ENCODE data around the gene TSPO.

GRCh38 chr22:43157874-43158546 lies 6.7 kb downstream of the TSPO start:
- TF ChIP-seq POLR2A (IDR thresholded peaks at IDR 0.05) (no peak), CTCF (IDR thresholded peaks at IDR 0.05) (no peak)
